GM21529 (cell line): ENCODE measurements around the gene KIF16B.
"Not testable (repeated sequence)": the region's sequence is repeated elsewhere in the genome, so short reads cannot be mapped to it uniquely, and the experiment has no call there.

ENCODE experiments used
- ATAC-seq: cut with Tn5 transposase; IDR thresholded peaks from one replicate; pipeline ENCODE4 v1.9.1; 2021; ENCODE audit not compliant: unreplicated experiment

The KIF16B gene

GRCh38 chr20:16267526-16267925 lies 305.7 kb downstream of the KIF16B start:
- ATAC-seq: no peak

- no peak for ATAC-seq
Observed at GRCh38 chr20:16265334-16265733, 307.9 kb downstream of the KIF16B start.

DNA sequence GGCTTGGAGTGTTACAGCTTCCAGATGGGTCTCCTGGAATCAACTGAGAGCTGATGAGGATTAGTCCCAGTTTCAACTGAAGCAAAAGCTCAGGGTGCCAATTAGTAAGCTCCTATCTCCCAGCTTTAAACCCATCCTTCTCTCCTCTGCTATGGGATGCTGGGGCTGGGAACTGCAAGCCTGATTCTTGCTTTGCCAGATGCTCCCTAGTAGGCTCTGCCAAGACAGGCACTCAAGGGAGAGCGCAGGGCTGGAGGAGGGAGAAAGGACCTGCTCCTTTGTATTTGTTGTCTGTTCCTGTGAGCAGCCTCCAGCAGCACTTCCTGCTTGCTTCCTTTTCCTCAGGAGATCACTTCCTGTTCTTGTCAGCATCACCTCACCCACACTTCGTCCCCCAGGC lies 309.7 kb downstream of the KIF16B start:
- no peak for ATAC-seq

- ATAC-seq: no peak
Observed at GRCh38 chr20:16262594-16262993, 310.7 kb downstream of the KIF16B start.

DNA sequence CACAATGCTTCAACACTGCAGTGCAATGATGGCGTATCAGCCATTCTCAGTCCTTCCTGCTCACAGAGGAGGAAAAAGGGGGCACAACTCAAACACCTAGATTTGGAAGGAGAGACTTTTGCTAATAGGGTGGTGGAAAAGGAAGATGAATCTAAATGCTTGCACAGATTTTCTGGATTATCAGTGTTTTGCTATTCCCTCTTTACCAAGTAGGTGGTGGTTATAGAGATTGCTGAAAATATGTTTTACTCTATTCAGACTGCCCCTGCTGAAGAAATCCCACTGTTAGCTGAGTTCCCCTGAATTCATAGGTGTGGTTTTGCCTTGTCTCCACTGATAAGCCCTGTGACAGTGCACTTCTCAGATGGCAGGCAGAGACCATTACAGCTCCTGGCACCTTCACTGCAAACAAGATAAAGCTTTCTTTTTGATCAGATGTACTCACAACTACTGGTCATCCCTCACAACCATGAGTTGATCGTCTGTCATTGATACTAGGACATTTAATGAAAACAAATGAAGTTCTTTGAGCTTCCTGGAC lies 311.4 kb downstream of the KIF16B start:
- no peak for ATAC-seq

- ATAC-seq: no peak
Observed at GRCh38 chr20:16260911-16261310, 312.3 kb downstream of the KIF16B start.

DNA sequence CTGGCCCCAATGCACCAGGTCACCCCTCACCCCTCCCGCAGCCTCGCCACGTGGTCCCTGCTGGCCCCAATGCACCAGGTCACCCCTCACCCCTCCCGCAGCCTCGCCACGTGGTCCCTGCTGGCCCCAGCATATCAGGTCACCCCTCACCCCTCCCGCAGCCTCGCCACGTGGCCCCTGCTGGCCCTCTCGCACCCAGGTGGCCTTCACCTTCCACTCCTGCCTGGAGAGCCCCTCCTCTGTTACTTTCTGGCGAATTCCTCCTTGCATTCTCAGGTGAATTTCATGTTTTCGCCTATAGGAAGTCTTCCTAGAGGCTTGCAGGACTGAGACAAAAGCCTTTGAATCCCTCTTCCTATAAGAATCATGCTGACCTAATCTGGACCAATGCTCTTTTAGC lies 313.1 kb downstream of the KIF16B start:
- ATAC-seq: not testable (repeated sequence)

DNA sequence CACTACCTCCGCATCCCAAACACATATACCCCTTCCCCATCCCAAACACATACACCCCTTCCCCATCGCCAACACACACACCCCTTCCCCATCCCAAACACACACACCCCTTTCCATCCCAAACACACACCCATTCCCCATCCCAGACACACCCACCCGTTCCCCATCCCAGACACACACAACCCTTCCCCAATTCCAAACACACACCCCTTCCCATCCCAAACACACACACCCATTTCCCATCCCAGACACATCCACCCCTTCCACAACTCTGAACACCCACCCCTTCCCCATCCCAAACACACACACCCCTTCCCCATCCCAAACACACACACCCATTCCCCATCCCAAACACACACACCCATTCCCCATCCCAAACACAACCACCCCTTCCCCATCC lies 314.5 kb downstream of the KIF16B start:
- ATAC-seq: no peak

DNA sequence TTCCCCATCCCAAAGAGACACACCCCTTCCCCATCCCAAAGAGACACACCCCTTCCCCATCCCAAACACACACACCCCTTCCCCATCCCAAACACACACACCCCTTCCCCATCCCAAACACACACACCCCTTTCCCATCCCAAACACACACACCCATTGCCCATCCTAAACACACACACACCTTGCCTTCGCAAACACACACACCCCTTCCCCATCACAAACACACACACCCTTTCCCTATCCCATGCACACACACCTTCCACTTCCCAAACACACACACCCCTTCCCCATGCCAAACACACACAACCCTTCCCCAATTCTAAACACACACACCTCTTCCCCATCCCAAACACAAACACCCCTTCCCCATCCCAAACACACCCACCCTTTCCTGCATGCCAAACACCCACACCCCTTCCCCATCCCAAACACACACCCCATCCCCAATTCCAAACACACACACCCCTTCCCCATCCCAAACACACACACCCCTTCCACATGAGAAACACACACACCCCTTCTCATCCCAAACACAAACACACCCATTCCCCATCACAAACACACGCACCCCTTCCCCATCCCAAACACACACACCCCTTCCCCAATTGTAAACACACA lies 315.3 kb downstream of the KIF16B start:
- ATAC-seq: no peak

GRCh38 chr20:16257021-16257420 lies 316.2 kb downstream of the KIF16B start:
- ATAC-seq: no peak

DNA sequence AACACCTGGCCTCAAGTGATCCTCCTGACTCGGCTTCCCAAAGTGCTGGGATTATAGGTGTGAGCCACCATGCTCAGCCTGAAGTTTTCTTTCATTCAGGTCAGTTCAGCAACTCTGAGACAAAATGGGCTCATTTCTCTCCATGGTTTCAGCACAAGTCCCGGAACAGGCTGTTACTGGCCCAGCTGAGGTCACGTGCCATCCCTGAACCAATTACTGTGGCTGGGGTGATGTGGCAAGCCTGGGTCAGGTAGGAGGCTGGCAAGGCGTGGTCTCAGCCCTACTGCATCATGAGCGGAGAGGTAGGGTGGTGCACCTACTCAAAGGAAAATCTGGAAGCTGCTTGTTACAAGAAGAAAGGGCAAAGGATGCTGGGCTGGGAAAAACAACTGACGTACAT lies 326.4 kb downstream of the KIF16B start:
- ATAC-seq: no peak

- ATAC-seq: no peak
Observed at GRCh38 chr20:16246291-16246690, 327.0 kb downstream of the KIF16B start.

- ATAC-seq: no peak
Observed at GRCh38 chr20:16245879-16246278, 327.4 kb downstream of the KIF16B start.

- ATAC-seq: no peak
Observed at GRCh38 chr20:16244892-16245291, 328.4 kb downstream of the KIF16B start.

GRCh38 chr20:16243470-16243869 lies 329.8 kb downstream of the KIF16B start:
- no peak for ATAC-seq

DNA sequence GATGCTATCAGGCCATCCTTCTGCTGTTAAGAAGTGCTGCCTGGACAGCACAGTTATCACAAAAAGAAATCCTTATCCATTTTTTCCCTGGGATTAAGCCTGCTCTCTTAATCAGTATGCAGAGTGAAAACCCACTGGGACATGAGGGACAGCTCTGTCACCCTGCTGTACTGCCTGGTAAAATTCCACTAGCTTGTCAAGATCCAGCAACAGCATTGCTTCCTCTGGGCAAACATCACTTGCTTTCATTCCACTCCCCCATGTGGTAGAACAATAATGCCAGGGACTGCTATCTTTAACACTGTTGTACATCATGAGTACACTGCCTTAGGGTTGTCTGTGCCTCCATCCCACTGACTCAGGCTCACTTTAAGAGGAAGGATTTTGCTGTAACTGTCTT lies 331.3 kb downstream of the KIF16B start:
- ATAC-seq: no peak

- no peak for ATAC-seq
Observed at GRCh38 chr20:16240355-16240754, 332.9 kb downstream of the KIF16B start.

- ATAC-seq: no peak
Observed at GRCh38 chr20:16236589-16237241, 336.5 kb downstream of the KIF16B start.

- ATAC-seq: no peak
Observed at GRCh38 chr20:16230402-16230801, 342.8 kb downstream of the KIF16B start.

GRCh38 chr20:16229813-16230212 lies 343.4 kb downstream of the KIF16B start:
- no peak for ATAC-seq

DNA sequence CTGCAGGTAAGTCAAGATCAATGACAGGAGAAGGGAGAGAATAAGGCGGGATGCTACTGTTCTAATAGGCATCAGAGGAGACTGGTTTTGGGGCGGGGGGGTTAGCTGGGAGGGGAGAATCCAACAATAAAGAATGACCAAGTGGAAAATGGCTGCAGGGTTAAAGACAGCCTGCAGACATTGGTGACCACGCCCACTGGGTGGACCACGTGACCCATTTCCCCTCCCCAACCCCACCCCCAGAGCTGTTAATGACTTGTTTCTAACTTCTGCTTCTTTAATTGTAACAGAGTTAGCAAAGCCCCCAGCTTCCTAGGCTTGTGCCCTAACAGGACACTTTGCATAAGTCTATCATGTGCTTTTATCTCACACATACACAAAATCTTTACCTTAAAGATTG lies 344.5 kb downstream of the KIF16B start:
- no peak for ATAC-seq

GRCh38 chr20:16226961-16227360 lies 346.3 kb downstream of the KIF16B start:
- not testable (repeated sequence) for ATAC-seq

DNA sequence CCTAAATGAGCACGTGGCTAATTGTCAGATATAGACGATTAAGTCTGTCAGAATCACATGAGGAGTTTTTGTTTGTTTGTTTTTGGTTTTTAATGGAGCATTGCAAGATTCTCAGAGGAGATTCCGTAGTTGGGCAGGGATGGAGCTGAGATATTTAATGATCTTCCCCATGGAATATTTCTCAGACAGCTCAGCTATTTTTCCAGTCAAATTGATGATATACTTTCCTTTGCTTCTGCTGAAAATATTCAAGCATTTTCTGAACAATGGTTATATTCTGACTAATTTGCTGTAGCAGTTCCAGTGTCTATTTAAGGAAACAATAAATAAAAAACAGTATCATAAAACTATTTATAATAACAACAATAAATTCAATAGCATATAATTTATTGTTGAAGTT lies 348.4 kb downstream of the KIF16B start:
- ATAC-seq: no peak
